Skeletal muscle tissue (tissue), 4 donors: ENCODE results near the gene ADCY10. TPM values are rescaled to one million over a fixed set of nuclear protein-coding genes. Genes with fewer than 3 reads are reported as not detected.
"Not testable (repeated sequence)": the region's sequence is repeated elsewhere in the genome, so short reads cannot be mapped to it uniquely, and the experiment has no call there.

ENCODE experiments used
- H3K27ac ChIP-seq: one replicate; pipeline ENCODE4 v1.7.0; 2013; ENCODE audit warnings: mild to moderate bottlenecking, low read depth, low read length, inconsistent platforms
- H3K27me3 ChIP-seq, 3 donors: one replicate each; pipeline ENCODE4 v1.7.0; 2013; ENCODE audit warnings: low read length in 3 of 3; ENCODE audit not compliant: control insufficient read depth in 3 of 3, insufficient read depth in 3 of 3
- H3K36me3 ChIP-seq, 3 donors: one replicate each; pipeline ENCODE4 v1.7.0; 2013; ENCODE audit warnings: low read length in 3 of 3; ENCODE audit not compliant: control insufficient read depth in 3 of 3, insufficient read depth in 3 of 3
- H3K4me1 ChIP-seq, 3 donors: one replicate each; pipeline ENCODE4 v1.7.0; 2013; ENCODE audit warnings: low read length in 3 of 3, mild to moderate bottlenecking in 3 of 3; ENCODE audit not compliant: control insufficient read depth in 3 of 3, insufficient read depth in 3 of 3
- H3K4me3 ChIP-seq, 3 donors: one replicate each; pipeline ENCODE4 v1.7.0; 2013; ENCODE audit warnings: low read length in 3 of 3
- H3K9ac ChIP-seq, 3 donors: one replicate each; pipeline ENCODE4 v1.7.0; 2013; ENCODE audit warnings: low read length in 3 of 3, mild to moderate bottlenecking in 3 of 3, moderate library complexity in 2 of 3, low read depth in 1 of 3
- H3K9me3 ChIP-seq, 3 donors: one replicate each; pipeline ENCODE4 v1.7.0; 2013; ENCODE audit warnings: low read length in 3 of 3; ENCODE audit not compliant: control insufficient read depth in 3 of 3
- total RNA-seq: library from RNA; depleted of rRNA; stranded (reverse); fragments of >200 nt; gene quantifications from one replicate; pipeline ENCODE4 v1.2.3, GENCODE V29; 2014
- donor health status: Osteomylitis.

The ADCY10 gene
- total RNA-seq, 1 donor from 2014 or later, result under 0.01 TPM

DNA sequence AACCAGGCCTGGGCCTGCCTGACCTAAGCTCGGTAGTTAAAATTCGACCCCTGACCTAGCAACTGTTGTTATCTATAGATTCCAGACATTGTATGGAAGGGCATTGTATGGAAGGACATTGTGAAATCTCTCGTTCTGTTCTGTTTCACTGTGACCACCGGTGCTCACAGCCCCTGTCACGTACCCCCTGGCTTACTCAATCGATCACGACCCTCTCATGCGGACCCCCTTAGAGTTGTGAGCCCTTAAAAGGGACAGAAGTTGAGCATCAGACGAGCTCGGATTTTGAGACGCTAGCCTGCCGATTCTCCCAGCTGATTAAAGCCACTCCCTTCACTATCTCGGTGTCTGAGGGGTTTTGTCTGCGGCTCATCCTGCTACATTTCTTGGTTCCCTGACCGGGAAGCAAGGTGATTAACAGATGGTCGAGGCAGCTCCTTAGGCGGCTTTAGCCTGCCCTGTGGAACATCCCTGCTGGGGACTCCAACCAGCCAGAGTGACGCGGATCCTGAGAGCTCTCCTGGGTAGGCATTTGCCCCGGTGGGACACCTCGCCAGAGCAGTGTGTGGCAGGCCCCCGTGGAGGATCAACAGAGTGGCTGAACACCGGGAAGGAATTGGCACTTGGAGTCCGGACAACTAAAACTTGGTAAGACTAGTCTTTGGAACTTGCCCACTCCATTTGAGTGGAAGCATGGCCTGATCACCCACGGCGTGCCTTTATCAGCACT, 50.6 kb downstream of the ADCY10 start:
- H3K4me1 ChIP-seq, H3K27ac ChIP-seq, H3K4me3 ChIP-seq, H3K9me3 ChIP-seq, H3K27me3 ChIP-seq, H3K36me3 ChIP-seq, H3K9ac ChIP-seq: not testable (repeated sequence)

DNA sequence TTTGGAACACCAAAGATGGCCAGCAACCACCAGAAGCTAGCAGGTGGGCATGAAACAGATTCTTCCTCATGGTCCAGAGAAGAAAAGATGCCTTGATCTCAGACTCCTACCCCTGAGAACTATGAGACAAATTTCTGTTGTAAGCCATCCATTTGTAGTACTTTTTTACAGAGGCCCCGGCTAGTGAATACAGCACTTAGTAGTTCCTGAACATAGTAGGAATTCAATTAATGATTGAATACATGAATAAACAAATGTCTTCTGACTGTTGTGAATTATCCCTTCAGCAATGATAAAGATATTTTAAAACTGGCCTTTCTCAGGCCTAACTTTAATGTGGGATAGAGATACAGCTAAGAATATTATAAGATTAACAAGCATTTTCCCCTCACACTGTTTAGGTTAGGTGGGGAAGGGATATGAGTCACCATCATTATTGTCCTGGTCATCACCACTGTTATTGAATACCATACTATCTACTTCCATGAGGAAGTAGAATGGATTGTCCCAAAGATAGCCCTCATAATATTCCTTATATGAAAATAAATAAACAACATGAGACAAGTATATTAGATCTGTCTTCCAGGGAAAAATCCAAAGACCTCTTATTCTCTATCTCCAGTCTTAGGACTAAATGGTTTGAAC, 51.4 kb downstream of the ADCY10 start:
- H3K4me1 ChIP-seq, result no peaks in the 10 kb centered on the region
- no peak overlapping the region for H3K9ac ChIP-seq
- no peaks in the 10 kb centered on the region for H3K36me3 ChIP-seq
- no peaks in the 10 kb centered on the region for H3K27me3 ChIP-seq
- H3K4me3 ChIP-seq, result no peak overlapping the region
- H3K9me3 ChIP-seq, result peaks cover 0 to 2% (median 0%) of the 10 kb centered on the region in 3 donors
- no peak overlapping the region for H3K27ac ChIP-seq

DNA sequence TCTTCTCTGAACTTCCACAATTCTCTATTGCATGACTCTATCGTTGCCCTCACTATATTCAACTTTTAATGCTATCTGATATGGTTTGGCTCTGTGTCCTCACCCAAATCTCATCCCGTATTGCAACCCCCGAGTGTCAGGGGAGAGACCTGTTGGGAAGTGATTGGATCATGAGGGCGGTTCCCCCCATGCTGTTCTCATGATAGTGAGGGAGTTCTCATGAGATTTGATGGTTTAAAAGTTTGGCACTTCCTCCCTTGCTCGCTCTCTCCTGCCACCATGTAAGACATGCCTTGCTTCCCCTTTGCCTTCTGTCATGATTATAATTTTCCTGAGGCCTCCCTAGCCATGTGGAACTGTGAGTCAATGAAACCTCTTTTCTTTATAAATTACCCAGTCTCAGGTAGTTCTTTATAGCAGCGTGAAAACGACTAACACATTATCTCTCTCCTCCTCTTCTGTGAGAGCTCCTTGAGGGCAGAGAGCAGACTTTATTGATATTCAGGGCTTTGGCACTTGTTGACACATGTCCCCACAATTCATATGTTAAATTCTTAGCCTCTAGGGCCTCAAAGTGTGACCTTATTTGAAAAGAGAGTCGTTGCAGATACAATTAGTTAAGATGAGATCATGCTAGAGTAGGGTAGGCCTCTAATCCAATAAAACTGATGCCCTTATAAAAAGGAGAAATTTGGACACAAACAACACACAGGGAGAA, 52.1 kb downstream of the ADCY10 start:
- H3K27ac ChIP-seq, result no peak overlapping the region
- H3K9me3 ChIP-seq, result peaks cover 0 to 2% (median 0%) of the 10 kb centered on the region in 3 donors
- H3K4me3 ChIP-seq, result no peak overlapping the region
- no peak overlapping the region for H3K9ac ChIP-seq
- H3K27me3 ChIP-seq, result no peaks in the 10 kb centered on the region
- H3K36me3 ChIP-seq, result no peaks in the 10 kb centered on the region
- H3K4me1 ChIP-seq, result no peaks in the 10 kb centered on the region

DNA sequence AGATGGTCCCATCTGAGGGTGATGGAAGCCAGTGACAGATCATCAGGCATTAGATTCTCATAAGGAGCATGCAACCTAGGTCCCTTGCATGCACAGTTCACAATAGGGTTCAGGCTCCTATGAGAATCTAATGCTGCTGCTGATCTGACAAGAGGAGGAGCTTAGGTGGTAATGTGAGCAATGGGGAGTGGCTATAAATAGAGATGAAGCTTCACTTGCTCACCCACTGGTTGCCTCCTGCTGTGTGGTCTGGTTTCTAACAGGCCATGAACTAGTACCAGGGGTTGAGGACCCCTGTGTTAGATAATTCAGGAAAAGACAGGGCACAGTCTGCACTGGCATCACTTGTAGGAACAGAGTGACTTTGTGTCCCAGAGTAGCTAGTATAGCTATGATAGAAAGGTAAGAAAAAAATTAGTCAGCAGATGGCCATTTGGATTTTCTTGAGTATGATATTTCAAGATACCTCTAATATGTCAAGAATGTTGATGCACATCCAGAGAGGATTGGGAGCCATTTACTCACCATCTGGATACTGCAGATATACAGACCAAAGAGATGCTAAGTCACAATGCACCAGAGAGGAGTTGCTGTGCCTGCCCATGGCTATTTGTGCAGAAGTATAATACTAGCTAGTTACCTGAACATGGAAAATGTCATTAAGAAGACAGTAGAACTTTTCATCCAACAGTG, 53.6 kb downstream of the ADCY10 start:
- Histone ChIP-seq H3K9me3 (peaks cover 0 to 2% (median 0%) of the 10 kb centered on the region in 3 donors), H3K4me3 (no peak overlapping the region), H3K4me1 (no peaks in the 10 kb centered on the region), H3K9ac (no peak overlapping the region), H3K27ac (no peak overlapping the region), H3K27me3 (no peaks in the 10 kb centered on the region), H3K36me3 (no peaks in the 10 kb centered on the region)

DNA sequence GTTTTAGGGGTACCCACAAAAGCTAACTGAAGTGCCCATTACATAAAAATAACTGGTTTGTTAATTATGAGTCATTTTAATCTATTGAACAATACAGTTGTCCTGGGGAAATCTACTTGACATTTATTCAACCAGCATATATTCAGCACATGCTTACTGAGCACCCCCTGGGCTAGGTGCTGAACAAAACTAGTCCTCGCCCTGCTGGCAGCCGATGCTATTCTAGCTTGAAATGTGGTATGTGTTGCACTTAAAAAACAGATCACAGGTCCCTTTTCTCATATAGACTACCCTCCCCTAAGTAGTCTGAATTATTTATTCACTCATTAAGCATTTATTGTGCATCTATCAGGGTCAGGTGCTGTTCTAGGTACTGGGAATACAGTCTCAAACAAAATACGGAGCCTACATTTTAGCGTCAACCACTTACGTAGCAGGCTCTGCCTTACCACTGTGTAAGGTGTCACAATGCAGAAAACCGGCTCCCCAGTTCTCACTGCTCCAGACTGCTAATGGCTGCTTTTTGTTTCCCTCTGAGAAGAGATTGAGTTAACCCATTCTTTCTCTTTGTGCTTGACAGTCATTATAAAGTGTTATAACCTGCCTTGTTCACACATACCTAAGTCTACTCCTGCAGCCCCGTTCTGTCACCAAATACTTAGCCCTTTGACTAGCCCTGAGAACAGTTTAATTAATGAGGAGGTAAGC, 57.1 kb downstream of the ADCY10 start:
- Histone ChIP-seq H3K4me3 (no peak overlapping the region), H3K27ac (no peak overlapping the region), H3K36me3 (no peaks in the 10 kb centered on the region), H3K27me3 (no peaks in the 10 kb centered on the region), H3K9me3 (peaks cover 0 to 2% (median 0%) of the 10 kb centered on the region in 3 donors), H3K9ac (no peak overlapping the region), H3K4me1 (no peaks in the 10 kb centered on the region)

- Histone ChIP-seq H3K4me3 (no peak overlapping the region), H3K36me3 (no peaks in the 10 kb centered on the region), H3K9me3 (no peaks in the 10 kb centered on the region), H3K27ac (no peak overlapping the region), H3K4me1 (no peaks in the 10 kb centered on the region), H3K27me3 (no peaks in the 10 kb centered on the region), H3K9ac (no peak overlapping the region)
Observed at GRCh38 chr1:167854184-167854583, 59.8 kb downstream of the ADCY10 start.

GRCh38 chr1:167849666-167850065, 64.3 kb downstream of the ADCY10 start:
- Histone ChIP-seq H3K27ac (no peak overlapping the region), H3K4me3 (no peak overlapping the region), H3K9me3 (no peaks in the 10 kb centered on the region), H3K4me1 (no peaks in the 10 kb centered on the region), H3K27me3 (no peaks in the 10 kb centered on the region), H3K36me3 (no peaks in the 10 kb centered on the region), H3K9ac (no peak overlapping the region)

GRCh38 chr1:167842872-167843271, 71.1 kb downstream of the ADCY10 start:
- Histone ChIP-seq H3K9me3 (no peaks in the 10 kb centered on the region), H3K4me1 (no peaks in the 10 kb centered on the region), H3K27me3 (no peaks in the 10 kb centered on the region), H3K9ac (no peak overlapping the region), H3K4me3 (no peak overlapping the region), H3K27ac (no peak overlapping the region), H3K36me3 (no peaks in the 10 kb centered on the region)

DNA sequence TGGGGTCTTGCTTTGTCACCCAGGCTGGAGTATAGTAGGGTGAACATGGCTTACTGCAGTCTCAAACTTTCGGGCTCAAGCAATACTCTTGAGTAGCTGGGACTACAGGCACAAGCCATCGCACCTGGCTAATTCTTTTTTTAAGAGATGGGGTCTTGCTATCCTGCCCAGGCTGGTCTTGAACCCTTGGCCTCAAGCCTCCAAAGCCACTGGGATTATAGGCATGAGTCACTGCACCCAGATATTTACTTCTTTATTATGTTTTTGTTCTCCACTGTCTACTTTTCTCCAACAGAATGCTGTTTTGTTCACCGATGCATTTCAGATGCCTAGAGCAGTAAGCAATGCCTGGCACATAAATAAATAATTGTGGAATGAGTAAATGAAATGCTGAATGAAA, 72.4 kb downstream of the ADCY10 start:
- H3K27ac ChIP-seq, result no peak overlapping the region
- H3K4me1 ChIP-seq, result no peaks in the 10 kb centered on the region
- no peaks in the 10 kb centered on the region for H3K27me3 ChIP-seq
- no peak overlapping the region for H3K9ac ChIP-seq
- H3K36me3 ChIP-seq, result no peaks in the 10 kb centered on the region
- no peaks in the 10 kb centered on the region for H3K9me3 ChIP-seq
- no peak overlapping the region for H3K4me3 ChIP-seq
